ENCODE measurements around the gene PIK3R5. TPM values are rescaled to one million over a fixed set of nuclear protein-coding genes. Genes with fewer than 3 reads are reported as not detected.

The PIK3R5 gene
- total RNA-seq, 1 experiment from 2014 or later = not detected

DNA sequence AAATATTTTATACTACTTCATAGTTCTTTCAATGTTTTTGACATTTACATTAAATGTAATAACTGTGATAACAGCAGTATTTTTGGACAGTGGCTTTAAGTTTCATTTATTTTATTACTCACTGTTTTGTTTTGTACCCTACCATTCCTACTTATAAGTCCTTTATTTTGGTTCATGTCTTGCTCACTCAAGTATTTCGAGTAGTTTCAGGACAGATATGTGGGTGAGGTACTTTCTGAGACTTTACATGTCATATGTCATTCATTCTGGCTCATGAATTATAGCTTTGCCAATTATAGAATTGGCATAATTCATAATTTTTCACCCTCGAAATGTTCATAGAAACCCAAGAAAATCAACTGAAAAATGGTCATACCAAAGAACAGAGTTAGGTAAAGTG is 44.4 kb downstream of the PIK3R5 start:
- TF ChIP-seq, protein P1, sequence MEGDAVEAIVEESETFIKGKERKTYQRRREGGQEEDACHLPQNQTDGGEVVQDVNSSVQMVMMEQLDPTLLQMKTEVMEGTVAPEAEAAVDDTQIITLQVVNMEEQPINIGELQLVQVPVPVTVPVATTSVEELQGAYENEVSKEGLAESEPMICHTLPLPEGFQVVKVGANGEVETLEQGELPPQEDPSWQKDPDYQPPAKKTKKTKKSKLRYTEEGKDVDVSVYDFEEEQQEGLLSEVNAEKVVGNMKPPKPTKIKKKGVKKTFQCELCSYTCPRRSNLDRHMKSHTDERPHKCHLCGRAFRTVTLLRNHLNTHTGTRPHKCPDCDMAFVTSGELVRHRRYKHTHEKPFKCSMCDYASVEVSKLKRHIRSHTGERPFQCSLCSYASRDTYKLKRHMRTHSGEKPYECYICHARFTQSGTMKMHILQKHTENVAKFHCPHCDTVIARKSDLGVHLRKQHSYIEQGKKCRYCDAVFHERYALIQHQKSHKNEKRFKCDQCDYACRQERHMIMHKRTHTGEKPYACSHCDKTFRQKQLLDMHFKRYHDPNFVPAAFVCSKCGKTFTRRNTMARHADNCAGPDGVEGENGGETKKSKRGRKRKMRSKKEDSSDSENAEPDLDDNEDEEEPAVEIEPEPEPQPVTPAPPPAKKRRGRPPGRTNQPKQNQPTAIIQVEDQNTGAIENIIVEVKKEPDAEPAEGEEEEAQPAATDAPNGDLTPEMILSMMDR (IDR thresholded peaks at IDR 0.05; ENCODE audit: insufficient read depth in 1 of 2, low read depth in 1 of 2, low read length in 1 of 2, severe bottlenecking in 1 of 2, unreplicated experiment in 1 of 2) = no peak
- Mint-ChIP-seq H3K27ac (ENCODE audit: unreplicated experiment) (no peak overlapping the region), H3K36me3 (ENCODE audit: insufficient read depth, unreplicated experiment) (no peaks in the 10 kb centered on the region), H3K27me3 (ENCODE audit: insufficient read depth, unreplicated experiment) (peaks cover 8% of the 10 kb centered on the region), H3K4me3 (ENCODE audit: unreplicated experiment) (no peak overlapping the region), H3K4me1 (ENCODE audit: low read depth, unreplicated experiment) (no peaks in the 10 kb centered on the region), H3K9me3 (ENCODE audit: unreplicated experiment) (no peaks in the 10 kb centered on the region)
- no TSS peak for BruUV-seq (replicated peaks)
- ChIA-PET CTCF (no interaction called here), POLR2A (no interaction called here)
- intact Hi-C loops (cut with micrococcal nuclease; ENCODE audit: unreplicated experiment) = no loop called here
- H3K36me3 ChIP-seq (ENCODE audit: control insufficient read depth, insufficient read depth, low read length) = no peaks in the 10 kb centered on the region
- no peaks in the 10 kb centered on the region for H3K27me3 ChIP-seq (replicated peaks; ENCODE audit: control insufficient read depth, insufficient read depth, low read length)
- no peaks in the 10 kb centered on the region for H3K4me1 ChIP-seq
- DNase-seq = no peak
- no peak overlapping the region for H3K4me3 ChIP-seq (ENCODE audit: low read depth, low read length)
- no peaks in the 10 kb centered on the region for H3K9me3 ChIP-seq

DNA sequence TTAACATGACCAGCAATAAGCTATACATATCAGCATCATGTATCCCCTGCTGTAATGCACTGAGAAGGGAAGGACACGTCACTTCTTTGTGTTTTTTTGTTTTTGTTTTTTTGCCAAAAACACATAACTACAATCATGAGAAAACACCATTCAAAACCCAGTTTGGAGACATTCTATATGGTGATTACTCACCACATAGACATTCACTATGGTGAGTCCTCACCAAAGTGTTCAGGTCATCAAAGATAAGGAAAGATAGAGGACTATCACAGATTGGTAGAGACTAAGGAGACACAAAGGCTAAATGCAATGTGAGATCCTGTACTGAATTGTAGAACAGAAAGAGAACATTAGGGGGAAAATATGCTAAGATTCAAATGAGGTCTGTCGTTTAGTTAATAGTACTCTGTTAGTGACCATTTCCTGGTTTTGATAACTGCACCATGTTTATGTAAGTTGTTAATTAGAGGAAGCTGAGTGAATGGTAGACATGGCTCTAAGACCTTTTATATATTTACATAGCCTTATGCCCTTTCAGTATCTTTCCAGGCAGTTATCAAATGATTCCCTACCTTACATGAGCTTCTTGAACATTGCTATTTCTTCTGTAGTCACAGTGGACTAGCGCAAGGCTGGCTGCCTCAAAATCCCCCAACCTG is 46.6 kb downstream of the PIK3R5 start:
- H3K4me3 Mint-ChIP-seq (ENCODE audit: unreplicated experiment) = no peak overlapping the region
- ChIA-PET CTCF (no interaction called here), POLR2A (no interaction called here)
- H3K27me3 Mint-ChIP-seq (ENCODE audit: insufficient read depth, unreplicated experiment) = peaks cover 11% of the 10 kb centered on the region
- no peaks in the 10 kb centered on the region for H3K36me3 Mint-ChIP-seq (ENCODE audit: insufficient read depth, unreplicated experiment)
- BruUV-seq (replicated peaks) = no TSS peak
- no peak overlapping the region for H3K4me3 ChIP-seq (ENCODE audit: low read depth, low read length)
- DNase-seq = no peak
- H3K4me1 Mint-ChIP-seq (ENCODE audit: low read depth, unreplicated experiment) = no peaks in the 10 kb centered on the region
- no peaks in the 10 kb centered on the region for H3K4me1 ChIP-seq
- intact Hi-C loops (cut with micrococcal nuclease; ENCODE audit: unreplicated experiment) = no loop called here
- H3K9me3 ChIP-seq = no peaks in the 10 kb centered on the region
- H3K9me3 Mint-ChIP-seq (ENCODE audit: unreplicated experiment) = no peaks in the 10 kb centered on the region
- H3K27ac Mint-ChIP-seq (ENCODE audit: unreplicated experiment) = no peak overlapping the region
- no peaks in the 10 kb centered on the region for H3K27me3 ChIP-seq (replicated peaks; ENCODE audit: control insufficient read depth, insufficient read depth, low read length)
- no peaks in the 10 kb centered on the region for H3K36me3 ChIP-seq (ENCODE audit: control insufficient read depth, insufficient read depth, low read length)
- TF ChIP-seq, protein P1 (IDR thresholded peaks at IDR 0.05; ENCODE audit: insufficient read depth in 1 of 2, low read depth in 1 of 2, low read length in 1 of 2, severe bottlenecking in 1 of 2, unreplicated experiment in 1 of 2) = no peak

DNA sequence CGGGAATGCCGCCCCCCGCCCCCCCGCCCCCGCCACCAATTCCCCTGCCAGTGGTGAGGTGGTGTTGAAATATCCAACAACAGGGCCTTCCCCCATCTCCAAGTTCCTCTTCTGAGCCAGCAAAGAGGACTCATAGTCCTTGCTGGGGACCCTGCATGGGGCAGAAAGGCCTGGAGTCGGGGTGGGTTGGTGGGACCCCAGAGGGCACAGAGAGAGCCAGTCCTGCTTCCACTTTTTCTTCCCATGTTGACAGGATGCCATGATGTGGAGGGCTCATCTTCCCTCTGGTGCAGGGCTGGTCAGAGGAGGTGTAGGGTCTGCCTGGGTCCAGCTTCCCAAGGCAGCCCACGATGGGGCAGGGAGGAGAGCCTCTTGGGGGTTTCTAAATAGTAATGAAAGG is 49.0 kb downstream of the PIK3R5 start:
- Mint-ChIP-seq H3K4me1 (ENCODE audit: low read depth, unreplicated experiment) (no peaks in the 10 kb centered on the region), H3K27me3 (ENCODE audit: insufficient read depth, unreplicated experiment) (peaks cover 8% of the 10 kb centered on the region), H3K36me3 (ENCODE audit: insufficient read depth, unreplicated experiment) (no peaks in the 10 kb centered on the region), H3K9me3 (ENCODE audit: unreplicated experiment) (no peaks in the 10 kb centered on the region), H3K27ac (ENCODE audit: unreplicated experiment) (no peak overlapping the region), H3K4me3 (ENCODE audit: unreplicated experiment) (no peak overlapping the region)
- Histone ChIP-seq H3K9me3 (no peaks in the 10 kb centered on the region), H3K36me3 (ENCODE audit: control insufficient read depth, insufficient read depth, low read length) (no peaks in the 10 kb centered on the region), H3K27me3 (replicated peaks; ENCODE audit: control insufficient read depth, insufficient read depth, low read length) (no peaks in the 10 kb centered on the region), H3K4me1 (no peaks in the 10 kb centered on the region), H3K4me3 (ENCODE audit: low read depth, low read length) (no peak overlapping the region)
- BruUV-seq (replicated peaks) = no TSS peak
- POLR2A ChIA-PET = no interaction called here
- CTCF ChIA-PET = no interaction called here
- DNase-seq = no peak
- TF ChIP-seq, protein P1 (IDR thresholded peaks at IDR 0.05; ENCODE audit: insufficient read depth in 1 of 2, low read depth in 1 of 2, low read length in 1 of 2, severe bottlenecking in 1 of 2, unreplicated experiment in 1 of 2) = no peak
- intact Hi-C loops (cut with micrococcal nuclease; ENCODE audit: unreplicated experiment) = no loop called here
